ENCODE results near the gene CDK2AP2. TPM values are rescaled to one million over a fixed set of nuclear protein-coding genes. Genes with fewer than 3 reads are reported as not detected.

The CDK2AP2 gene
- total and polyA plus RNA-seq, 10 of the 15 experiments (the other 5 are each of a cell fraction or from before 2014, with no cell fraction given) = 8.0 to 177 (median 40.9) TPM

DNA sequence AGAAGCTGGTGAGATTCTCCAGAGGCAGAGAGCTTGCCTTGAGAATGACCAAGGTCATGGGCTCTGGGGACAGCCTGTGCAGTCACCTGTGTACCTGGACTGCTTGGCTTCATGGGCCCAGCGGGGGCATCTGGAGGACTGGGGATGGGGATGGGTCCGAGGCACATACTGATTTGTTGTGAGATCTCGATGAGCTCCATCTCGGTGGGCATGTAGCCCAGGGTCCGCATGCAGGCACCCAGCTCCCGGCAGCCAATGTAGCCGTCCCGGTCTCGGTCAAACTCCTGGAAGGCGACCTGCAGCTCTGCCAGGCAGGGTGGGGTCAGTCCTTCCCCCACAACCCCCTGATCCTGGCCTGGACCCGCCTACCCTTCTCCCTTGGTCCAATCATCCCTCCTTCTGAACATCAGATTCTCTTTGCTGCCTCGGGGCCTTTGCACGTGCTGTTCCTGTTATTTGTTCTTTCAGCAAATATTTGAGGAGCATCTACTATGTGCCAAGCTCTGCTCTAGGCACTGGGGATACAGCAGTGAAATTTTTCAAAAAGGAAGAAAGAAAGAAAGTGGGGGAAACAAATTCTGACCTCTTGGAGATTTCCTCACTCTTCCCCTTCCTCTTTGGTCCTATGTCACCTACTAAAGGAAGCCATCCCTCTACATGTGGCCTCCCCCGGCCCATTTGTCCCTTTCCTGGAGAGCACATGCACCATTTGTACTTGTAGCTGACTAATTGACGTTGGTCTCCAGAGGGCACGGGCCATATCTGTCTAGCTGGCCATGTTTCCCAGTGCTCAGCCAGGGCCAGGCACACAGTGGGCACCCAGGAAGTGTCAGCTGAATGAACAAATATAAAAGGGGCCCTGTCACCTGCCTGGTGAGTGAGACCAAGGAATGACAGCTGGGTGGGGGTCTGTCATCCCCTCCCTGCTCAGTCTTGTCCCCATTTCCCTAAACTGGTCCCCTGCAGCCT lies 13.2 kb upstream of the CDK2AP2 start (continued):
- TF ChIP-seq, protein P1, sequence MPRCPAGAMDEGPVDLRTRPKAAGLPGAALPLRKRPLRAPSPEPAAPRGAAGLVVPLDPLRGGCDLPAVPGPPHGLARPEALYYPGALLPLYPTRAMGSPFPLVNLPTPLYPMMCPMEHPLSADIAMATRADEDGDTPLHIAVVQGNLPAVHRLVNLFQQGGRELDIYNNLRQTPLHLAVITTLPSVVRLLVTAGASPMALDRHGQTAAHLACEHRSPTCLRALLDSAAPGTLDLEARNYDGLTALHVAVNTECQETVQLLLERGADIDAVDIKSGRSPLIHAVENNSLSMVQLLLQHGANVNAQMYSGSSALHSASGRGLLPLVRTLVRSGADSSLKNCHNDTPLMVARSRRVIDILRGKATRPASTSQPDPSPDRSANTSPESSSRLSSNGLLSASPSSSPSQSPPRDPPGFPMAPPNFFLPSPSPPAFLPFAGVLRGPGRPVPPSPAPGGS (IDR thresholded peaks at IDR 0.05; ENCODE audit: borderline replicate concordance, insufficient read depth, low read depth, low read length, poor library complexity, severe bottlenecking) = no peak
- TF ChIP-seq CEBPB (IDR thresholded peaks at IDR 0.05; ENCODE audit: borderline replicate concordance in 1 of 2, low read depth in 2 of 2, low read length in 2 of 2) (no peak), KDM1A (IDR thresholded peaks at IDR 0.05; ENCODE audit: borderline replicate concordance) (no peak), JUNB (IDR thresholded peaks at IDR 0.05) (no peak)

DNA sequence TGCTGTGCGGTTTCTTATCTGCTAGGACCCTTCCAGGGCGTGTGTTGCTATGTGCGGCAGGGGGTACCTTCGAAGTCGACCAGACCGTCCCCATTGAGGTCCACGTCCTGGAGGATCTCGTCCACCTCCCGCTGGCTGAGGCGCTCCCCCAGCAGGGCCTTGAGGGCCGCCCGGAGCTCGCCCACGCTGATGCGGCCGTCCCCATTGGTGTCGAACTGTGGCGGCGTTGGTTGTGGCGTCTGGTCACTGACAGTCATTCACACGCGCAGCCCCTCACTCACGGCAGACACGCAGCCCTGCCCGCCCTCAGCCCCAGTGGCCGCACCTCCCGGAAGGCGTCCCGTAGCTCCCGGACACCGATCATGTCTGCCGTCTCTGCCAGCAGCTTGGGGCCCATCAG lies 11.8 kb upstream of the CDK2AP2 start:
- FAIRE-seq (no peak), DNase-seq (ENCODE audit: low read depth, low spot score) (no peak), ATAC-seq (no peak)
- ChIA-PET POLR2A (no interaction called here), SMC1A (ENCODE audit: uncharacterized antibody, unreplicated experiment) (no interaction called here), RAD21 (ENCODE audit: unreplicated experiment) (no interaction called here), CTCF (interaction anchor here (1.3 to 1.6 kb wide), 2 partner anchors 140 to 168 kb away, joined by 3 read pairs; no protein-coding TSS in a partner anchor)
- Histone ChIP-seq H3K4me2 (ENCODE audit: control insufficient read depth, insufficient read depth) (no peak overlapping the region), H4K20me1 (ENCODE audit: control insufficient read depth, insufficient read depth) (no peaks in the 10 kb centered on the region), H3K27me3 (replicated peaks in 1 of 2; ENCODE audit: control insufficient read depth in 2 of 2, insufficient read depth in 2 of 2, low read length in 1 of 2) (no peaks in the 10 kb centered on the region; a peak in 1 of 4 replicates), H3K36me3 (ENCODE audit: control insufficient read depth in 2 of 2, insufficient read depth in 2 of 2, low read length in 1 of 2) (no peaks in the 10 kb centered on the region), H3K27ac (ENCODE audit: control insufficient read depth, insufficient read depth) (no peak overlapping the region), H3K9me3 (replicated peaks; ENCODE audit: control insufficient read depth, insufficient read depth, low read length) (no peaks in the 10 kb centered on the region), H3K9ac (ENCODE audit: control insufficient read depth, insufficient read depth, low read length) (no peak overlapping the region), H3K4me3 (no peak overlapping the region), H2AFZ (ENCODE audit: control insufficient read depth, low read depth, low read length) (no peak overlapping the region), H3K79me2 (ENCODE audit: control insufficient read depth, insufficient read depth, low read length) (no peaks in the 10 kb centered on the region), H3K4me1 (ENCODE audit: control insufficient read depth, insufficient read depth, low read length) (no peaks in the 10 kb centered on the region)
- TF ChIP-seq ZNF274 (IDR thresholded peaks at IDR 0.05; ENCODE audit: insufficient read depth, insufficient read length) = no peak
- in situ Hi-C loops (cut with MboI) = no loop called here
- 83% methylated on average over 28 of the region's 32 CpGs for WGBS (ENCODE audit: insufficient coverage, insufficient replicate concordance, low lambda C conversion rate, missing lambda C conversion rate)
- intact Hi-C loops (cut with micrococcal nuclease; ENCODE audit: unreplicated experiment) = no loop called here
- BruUV-seq (replicated peaks) = no TSS peak

Measured in GM12878 (cell line).